ENCODE results near the gene CNTN4.

GRCh38 chr3:2180634-2181033 is 82.0 kb downstream of the CNTN4 start:
- TF ChIP-seq SP1 (IDR thresholded peaks at IDR 0.05; ENCODE audit: low read depth, low read length) (no peak), POLR2AphosphoS5 (IDR thresholded peaks at IDR 0.05; ENCODE audit: low read depth, low read length) (no peak), MAX (IDR thresholded peaks at IDR 0.05) (no peak), ZNF274 (IDR thresholded peaks at IDR 0.05; ENCODE audit: borderline replicate concordance, extremely low read depth, low read length) (no peak), SIN3A (conservative IDR thresholded peaks at IDR 0.05 in 1 of 2, IDR thresholded peaks at IDR 0.05 in 1 of 2; ENCODE audit: low read depth in 1 of 2, low read length in 2 of 2) (no peak), EZH2 (IDR thresholded peaks at IDR 0.05; ENCODE audit: low read depth, low read length, severe bottlenecking) (no peak), EP300 (IDR thresholded peaks at IDR 0.05; ENCODE audit: borderline replicate concordance in 1 of 2, low read depth in 2 of 2, low read length in 2 of 2) (no peak), ATF3 (IDR thresholded peaks at IDR 0.05; ENCODE audit: insufficient read depth, low read depth, low read length) (no peak), KDM1A (IDR thresholded peaks at IDR 0.05; ENCODE audit: borderline replicate concordance, low read length) (no peak)
- TF ChIP-seq, protein P1, sequence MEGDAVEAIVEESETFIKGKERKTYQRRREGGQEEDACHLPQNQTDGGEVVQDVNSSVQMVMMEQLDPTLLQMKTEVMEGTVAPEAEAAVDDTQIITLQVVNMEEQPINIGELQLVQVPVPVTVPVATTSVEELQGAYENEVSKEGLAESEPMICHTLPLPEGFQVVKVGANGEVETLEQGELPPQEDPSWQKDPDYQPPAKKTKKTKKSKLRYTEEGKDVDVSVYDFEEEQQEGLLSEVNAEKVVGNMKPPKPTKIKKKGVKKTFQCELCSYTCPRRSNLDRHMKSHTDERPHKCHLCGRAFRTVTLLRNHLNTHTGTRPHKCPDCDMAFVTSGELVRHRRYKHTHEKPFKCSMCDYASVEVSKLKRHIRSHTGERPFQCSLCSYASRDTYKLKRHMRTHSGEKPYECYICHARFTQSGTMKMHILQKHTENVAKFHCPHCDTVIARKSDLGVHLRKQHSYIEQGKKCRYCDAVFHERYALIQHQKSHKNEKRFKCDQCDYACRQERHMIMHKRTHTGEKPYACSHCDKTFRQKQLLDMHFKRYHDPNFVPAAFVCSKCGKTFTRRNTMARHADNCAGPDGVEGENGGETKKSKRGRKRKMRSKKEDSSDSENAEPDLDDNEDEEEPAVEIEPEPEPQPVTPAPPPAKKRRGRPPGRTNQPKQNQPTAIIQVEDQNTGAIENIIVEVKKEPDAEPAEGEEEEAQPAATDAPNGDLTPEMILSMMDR (IDR thresholded peaks at IDR 0.05; ENCODE audit: control extremely low read depth in 1 of 3, insufficient read depth in 1 of 3, low read depth in 1 of 3, low read length in 3 of 3), result no peak
